Uterus (tissue), 4 donors: ENCODE results near the gene ACOXL. TPM values are rescaled to one million over a fixed set of nuclear protein-coding genes. Genes with fewer than 3 reads are reported as not detected.

ENCODE experiments used
- DNase-seq, 2 donors: peaks; one replicate each; pipeline ENCODE4 v3.0.0-alpha.2; 2019 to 2020
- H3K27ac ChIP-seq, 2 donors: fragments of 200-600 bp; sonication (generic); 1 replicate in 1 of 2; 2 replicates in 1 of 2; pipeline ENCODE4 v1.5.1; 2016 to 2018
- H3K27me3 ChIP-seq, 2 donors: fragments of 200-600 bp; sonication (generic); one replicate each; pipeline ENCODE4 v1.5.1; 2018 to 2019; ENCODE audit warnings: control low read depth in 1 of 2
- H3K36me3 ChIP-seq, 2 donors: fragments of 200-600 bp; sonication (generic); one replicate each; pipeline ENCODE4 v1.5.1; 2019; ENCODE audit warnings: control low read depth in 1 of 2
- H3K4me1 ChIP-seq, 2 donors: fragments of 200-600 bp; sonication (generic); one replicate each; pipeline ENCODE4 v1.5.1; 2018 to 2019; ENCODE audit warnings: control low read depth in 1 of 2
- H3K4me3 ChIP-seq, 2 donors: fragments of 200-600 bp; sonication (generic); 1 replicate in 1 of 2; 2 replicates in 1 of 2; pipeline ENCODE4 v1.5.1; 2018 to 2019; ENCODE audit warnings: mild to moderate bottlenecking in 1 of 2
- H3K9me3 ChIP-seq, 2 donors: fragments of 200-600 bp; sonication (generic); one replicate each; pipeline ENCODE4 v1.5.1; 2019; ENCODE audit warnings: control low read depth in 1 of 2
- CTCF ChIP-seq, 4 experiments: fragments of 200-600 bp in 2 of 4; fragments of 450-650 bp in 2 of 4; sonication (generic) in 2 of 4; IDR thresholded peaks; one replicate each; pipeline ENCODE4 v1.5.1; 2016 to 2019; ENCODE audit warnings: antibody characterized with exemption in 4 of 4, mild to moderate bottlenecking in 2 of 4, moderate library complexity in 1 of 4
- POLR2A ChIP-seq, 2 donors: fragments of 450-650 bp; IDR thresholded peaks; one replicate each; pipeline ENCODE4 v1.6.1; 2016; ENCODE audit warnings: antibody characterized with exemption in 2 of 2, mild to moderate bottlenecking in 1 of 2, moderate library complexity in 1 of 2
- intact Hi-C: fragments of 100-400 bp; cut with DNase I; formaldehyde crosslinking; loops from one replicate; pipeline ENCODE4 v1.15.1; 2023; ENCODE audit warnings: low total_unique reads
- total RNA-seq, 4 donors: library from RNA; depleted of rRNA in 3 of 4; stranded (reverse); fragments of >200 nt in 3 of 4; gene quantifications; one replicate each; pipeline versions ENCODE4 v1.1.0 to v1.2.4, GENCODE V29; 2014 to 2023
- donor health status: DM: yes; HTN: yes; CAD: no.

ACOXL gene
- total RNA-seq, 4 donors from 2014 or later = 0.18 to 0.41 TPM; not detected in 2

GRCh38 chr2:111050701-111051376, 318.5 kb downstream of the ACOXL start:
- H3K27ac ChIP-seq = no peak overlapping the region
- no peaks in the 10 kb centered on the region for H3K4me1 ChIP-seq
- no peaks in the 10 kb centered on the region for H3K9me3 ChIP-seq
- H3K36me3 ChIP-seq = no peaks in the 10 kb centered on the region
- no peak for DNase-seq
- intact Hi-C loops = no loop called here
- H3K4me3 ChIP-seq = no peak overlapping the region
- no peaks in the 10 kb centered on the region for H3K27me3 ChIP-seq
- TF ChIP-seq CTCF (IDR thresholded peaks at IDR 0.05) (no peak), POLR2A (IDR thresholded peaks at IDR 0.05) (no peak)

- no peak for DNase-seq
- H3K4me3 ChIP-seq = no peak overlapping the region
- intact Hi-C loops = no loop called here
- no peaks in the 10 kb centered on the region for H3K36me3 ChIP-seq
- no peaks in the 10 kb centered on the region for H3K4me1 ChIP-seq
- TF ChIP-seq POLR2A (IDR thresholded peaks at IDR 0.05) = no peak
- no peak for TF ChIP-seq CTCF (IDR thresholded peaks at IDR 0.05)
- no peaks in the 10 kb centered on the region for H3K9me3 ChIP-seq
- no peak overlapping the region for H3K27ac ChIP-seq
- H3K27me3 ChIP-seq = no peaks in the 10 kb centered on the region
Measured at GRCh38 chr2:111052621-111053020, 320.2 kb downstream of the ACOXL start.

GRCh38 chr2:111053266-111053665, 320.9 kb downstream of the ACOXL start:
- no peak for DNase-seq
- Histone ChIP-seq H3K36me3 (no peaks in the 10 kb centered on the region), H3K9me3 (no peaks in the 10 kb centered on the region), H3K4me3 (no peak overlapping the region), H3K27ac (no peak overlapping the region), H3K4me1 (no peaks in the 10 kb centered on the region), H3K27me3 (no peaks in the 10 kb centered on the region)
- TF ChIP-seq POLR2A (IDR thresholded peaks at IDR 0.05) (no peak), CTCF (IDR thresholded peaks at IDR 0.05) (no peak)
- intact Hi-C loops = no loop called here

- DNase-seq = no peak
- no peaks in the 10 kb centered on the region for H3K36me3 ChIP-seq
- intact Hi-C loops = no loop called here
- H3K9me3 ChIP-seq = no peaks in the 10 kb centered on the region
- H3K4me1 ChIP-seq = no peaks in the 10 kb centered on the region
- no peak overlapping the region for H3K27ac ChIP-seq
- no peak overlapping the region for H3K4me3 ChIP-seq
- no peak for TF ChIP-seq POLR2A (IDR thresholded peaks at IDR 0.05)
- TF ChIP-seq CTCF (IDR thresholded peaks at IDR 0.05) = no peak
- no peaks in the 10 kb centered on the region for H3K27me3 ChIP-seq
Measured at GRCh38 chr2:111053825-111054515, 321.6 kb downstream of the ACOXL start.
